Measurements from ENCODE around the gene NOP10. TPM values are rescaled to one million over a fixed set of nuclear protein-coding genes. Genes with fewer than 3 reads are reported as not detected.

NOP10 gene
- total RNA-seq, 3 donors from 2014 or later (not counting 1 experiment from before 2014, with no cell fraction given) = 56.6 to 69.9 (median 56.7) TPM

- Histone ChIP-seq H3K4me3 (ENCODE audit: low read length) (no peak overlapping the region), H3K27ac (ENCODE audit: low read length) (no peak overlapping the region), H3K9me3 (ENCODE audit: control insufficient read depth, insufficient read depth, low read length) (no peaks in the 10 kb centered on the region), H3K27me3 (ENCODE audit: control insufficient read depth, insufficient read depth, low read length) (no peaks in the 10 kb centered on the region), H3K36me3 (ENCODE audit: control insufficient read depth, insufficient read depth, low read length) (peaks cover 27% of the 10 kb centered on the region), H3K4me1 (ENCODE audit: control insufficient read depth, insufficient read depth, low read length) (no peaks in the 10 kb centered on the region)
- DNase-seq (no peak), ATAC-seq (no peak)
- no peaks in the 10 kb centered on the region for H3K27me3 Mint-ChIP-seq (ENCODE audit: low read depth in 2 of 2)
- H3K4me3 Mint-ChIP-seq = no peak overlapping the region
- no peak overlapping the region for H3K27ac Mint-ChIP-seq
- no peaks in the 10 kb centered on the region for H3K9me3 Mint-ChIP-seq
- intact Hi-C loops (cut with micrococcal nuclease) = no loop called here
- H3K36me3 Mint-ChIP-seq = no peaks in the 10 kb centered on the region
- TF ChIP-seq, protein P1, sequence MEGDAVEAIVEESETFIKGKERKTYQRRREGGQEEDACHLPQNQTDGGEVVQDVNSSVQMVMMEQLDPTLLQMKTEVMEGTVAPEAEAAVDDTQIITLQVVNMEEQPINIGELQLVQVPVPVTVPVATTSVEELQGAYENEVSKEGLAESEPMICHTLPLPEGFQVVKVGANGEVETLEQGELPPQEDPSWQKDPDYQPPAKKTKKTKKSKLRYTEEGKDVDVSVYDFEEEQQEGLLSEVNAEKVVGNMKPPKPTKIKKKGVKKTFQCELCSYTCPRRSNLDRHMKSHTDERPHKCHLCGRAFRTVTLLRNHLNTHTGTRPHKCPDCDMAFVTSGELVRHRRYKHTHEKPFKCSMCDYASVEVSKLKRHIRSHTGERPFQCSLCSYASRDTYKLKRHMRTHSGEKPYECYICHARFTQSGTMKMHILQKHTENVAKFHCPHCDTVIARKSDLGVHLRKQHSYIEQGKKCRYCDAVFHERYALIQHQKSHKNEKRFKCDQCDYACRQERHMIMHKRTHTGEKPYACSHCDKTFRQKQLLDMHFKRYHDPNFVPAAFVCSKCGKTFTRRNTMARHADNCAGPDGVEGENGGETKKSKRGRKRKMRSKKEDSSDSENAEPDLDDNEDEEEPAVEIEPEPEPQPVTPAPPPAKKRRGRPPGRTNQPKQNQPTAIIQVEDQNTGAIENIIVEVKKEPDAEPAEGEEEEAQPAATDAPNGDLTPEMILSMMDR (IDR thresholded peaks at IDR 0.05) = no peak
- peaks cover 0 to 9% of the 10 kb centered on the region in 2 donors for H3K4me1 Mint-ChIP-seq
- WGBS (ENCODE audit: insufficient coverage) = 92% methylated on average over 3 of the region's 3 CpGs
These were observed 16.5 kb upstream of the NOP10 start for GRCh38 chr15:34359416-34359815.

DNA sequence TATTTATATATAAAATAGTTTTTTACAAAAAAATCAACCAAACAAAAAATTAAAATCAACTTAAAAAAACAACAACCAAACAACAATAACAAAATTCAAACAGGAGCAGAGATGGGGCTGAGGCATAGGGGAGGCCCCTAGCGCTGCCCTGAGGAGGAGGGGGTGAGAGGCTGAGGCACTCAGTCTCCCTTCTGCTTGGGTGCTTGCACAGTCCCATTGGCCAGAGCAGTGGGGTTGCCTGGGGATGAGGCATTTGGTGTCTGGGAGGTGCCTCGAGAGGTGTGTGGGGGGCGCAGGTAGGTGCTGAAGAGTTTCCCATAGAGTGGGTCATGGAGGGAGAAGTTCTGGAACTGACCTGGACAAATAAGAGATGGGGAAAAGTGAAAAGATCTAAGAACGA lies 16.0 kb upstream of the NOP10 start:
- H3K4me1 Mint-ChIP-seq = peaks cover 0 to 9% of the 10 kb centered on the region in 2 donors
- no peak for DNase-seq
- no peak for ATAC-seq
- H3K9me3 Mint-ChIP-seq = no peaks in the 10 kb centered on the region
- Histone ChIP-seq H3K27ac (ENCODE audit: low read length) (no peak overlapping the region), H3K36me3 (ENCODE audit: control insufficient read depth, insufficient read depth, low read length) (peaks cover 29% of the 10 kb centered on the region), H3K27me3 (ENCODE audit: control insufficient read depth, insufficient read depth, low read length) (no peaks in the 10 kb centered on the region), H3K4me3 (ENCODE audit: low read length) (no peak overlapping the region), H3K9me3 (ENCODE audit: control insufficient read depth, insufficient read depth, low read length) (no peaks in the 10 kb centered on the region), H3K4me1 (ENCODE audit: control insufficient read depth, insufficient read depth, low read length) (no peaks in the 10 kb centered on the region)
- intact Hi-C loops (cut with micrococcal nuclease) = no loop called here
- H3K27ac Mint-ChIP-seq = no peak overlapping the region
- H3K36me3 Mint-ChIP-seq = no peaks in the 10 kb centered on the region
- H3K27me3 Mint-ChIP-seq (ENCODE audit: low read depth in 2 of 2) = no peaks in the 10 kb centered on the region
- TF ChIP-seq, protein P1 (IDR thresholded peaks at IDR 0.05) = no peak
- no peak overlapping the region for H3K4me3 Mint-ChIP-seq
- WGBS (ENCODE audit: insufficient coverage) = 100% methylated on average over 4 of the region's 4 CpGs

GRCh38 chr15:34358367-34358766 lies 15.4 kb upstream of the NOP10 start:
- 90% methylated on average over 3 of the region's 3 CpGs for WGBS (ENCODE audit: insufficient coverage)
- Mint-ChIP-seq H3K27ac (no peak overlapping the region), H3K9me3 (no peaks in the 10 kb centered on the region), H3K4me3 (no peak overlapping the region), H3K27me3 (ENCODE audit: low read depth in 2 of 2) (no peaks in the 10 kb centered on the region), H3K4me1 (peaks cover 0 to 4% of the 10 kb centered on the region in 2 donors), H3K36me3 (no peaks in the 10 kb centered on the region)
- Histone ChIP-seq H3K36me3 (ENCODE audit: control insufficient read depth, insufficient read depth, low read length) (peaks cover 29% of the 10 kb centered on the region), H3K4me1 (ENCODE audit: control insufficient read depth, insufficient read depth, low read length) (no peaks in the 10 kb centered on the region), H3K4me3 (ENCODE audit: low read length) (no peak overlapping the region), H3K9me3 (ENCODE audit: control insufficient read depth, insufficient read depth, low read length) (no peaks in the 10 kb centered on the region), H3K27ac (ENCODE audit: low read length) (no peak overlapping the region), H3K27me3 (ENCODE audit: control insufficient read depth, insufficient read depth, low read length) (no peaks in the 10 kb centered on the region)
- ATAC-seq = no peak
- intact Hi-C loops (cut with micrococcal nuclease) = no loop called here
- TF ChIP-seq, protein P1 (IDR thresholded peaks at IDR 0.05) = no peak
- no peak for DNase-seq

DNA sequence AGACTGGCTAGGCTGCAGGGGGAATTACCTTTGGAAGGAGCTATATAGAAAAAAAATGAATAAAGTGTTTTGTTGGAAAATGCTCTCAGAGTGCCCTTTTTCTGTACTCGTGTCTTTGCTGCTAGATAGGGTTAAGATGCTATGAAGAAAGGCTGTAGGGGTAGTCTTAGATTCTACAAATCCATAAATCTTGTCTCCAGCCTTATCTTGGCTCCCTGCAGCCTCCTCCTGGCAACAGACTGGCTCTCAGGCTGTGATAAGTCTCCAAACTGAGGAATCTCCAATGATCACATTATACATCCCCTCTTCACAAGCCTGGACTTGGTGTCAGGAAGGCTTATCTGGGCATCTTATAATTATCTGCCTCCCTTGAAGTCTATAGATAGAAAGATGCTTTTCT lies 14.7 kb upstream of the NOP10 start:
- H3K4me3 ChIP-seq (ENCODE audit: low read length) = no peak overlapping the region
- WGBS (ENCODE audit: insufficient coverage) = no CpG with 5 or more reads among the region's 1 CpG
- intact Hi-C loops (cut with micrococcal nuclease) = no loop called here

More for the DNA sequence above, 14.7 kb upstream of the NOP10 start:
- Mint-ChIP-seq H3K27ac (no peak overlapping the region), H3K4me3 (no peak overlapping the region), H3K36me3 (no peaks in the 10 kb centered on the region), H3K9me3 (no peaks in the 10 kb centered on the region), H3K27me3 (ENCODE audit: low read depth in 2 of 2) (no peaks in the 10 kb centered on the region), H3K4me1 (peaks cover 0 to 4% of the 10 kb centered on the region in 2 donors)
- Histone ChIP-seq H3K27me3 (ENCODE audit: control insufficient read depth, insufficient read depth, low read length) (no peaks in the 10 kb centered on the region), H3K4me1 (ENCODE audit: control insufficient read depth, insufficient read depth, low read length) (no peaks in the 10 kb centered on the region), H3K36me3 (ENCODE audit: control insufficient read depth, insufficient read depth, low read length) (peaks cover 29% of the 10 kb centered on the region), H3K27ac (ENCODE audit: low read length) (no peak overlapping the region), H3K9me3 (ENCODE audit: control insufficient read depth, insufficient read depth, low read length) (no peaks in the 10 kb centered on the region)
- TF ChIP-seq, protein P1 (IDR thresholded peaks at IDR 0.05) = no peak
- ATAC-seq (no peak), DNase-seq (no peak)

Data from natural killer cell (primary cell).